HG03571 (cell line): ENCODE measurements around the gene TRAPPC10.

ENCODE experiments used
- ATAC-seq: cut with Tn5 transposase; IDR thresholded peaks from one replicate; pipeline ENCODE4 v1.9.1; 2021; ENCODE audit not compliant: unreplicated experiment

TRAPPC10 gene

DNA sequence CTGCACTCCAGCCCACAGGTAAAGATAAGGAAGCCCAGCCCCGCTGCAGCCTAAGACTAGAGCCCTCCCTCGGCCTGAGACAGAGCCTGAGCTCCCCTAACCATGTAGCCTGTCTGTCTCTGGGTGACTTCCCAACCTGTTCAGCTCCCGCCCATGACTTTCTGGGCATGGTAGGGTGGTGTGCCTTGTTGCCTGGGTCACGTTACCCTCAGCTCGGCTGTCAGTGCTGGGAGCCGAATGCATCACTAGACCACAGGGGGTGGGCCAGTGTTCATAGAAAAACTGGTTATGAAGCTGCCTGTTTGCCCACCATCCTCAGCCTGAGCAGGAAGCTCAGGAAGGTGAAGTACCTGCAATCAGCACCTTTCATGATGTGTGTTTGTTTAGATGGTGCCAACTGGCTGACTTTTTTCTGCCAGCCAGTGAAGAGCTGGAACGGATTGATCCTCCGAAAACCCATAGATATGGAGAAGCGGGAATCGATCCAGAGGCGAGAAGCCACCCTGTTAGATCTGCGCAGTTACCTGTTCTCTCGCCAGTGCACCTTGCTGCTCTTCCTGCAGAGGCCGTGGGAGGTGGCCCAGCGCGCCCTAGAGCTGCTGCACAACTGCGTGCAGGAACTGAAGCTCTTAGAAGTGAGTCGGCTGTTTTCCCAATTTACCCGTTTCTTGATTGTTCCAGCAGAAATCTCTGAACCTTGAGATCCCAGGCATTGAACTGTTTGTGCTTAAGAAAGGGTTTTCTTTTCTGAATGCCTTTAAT, 51.2 kb downstream of the TRAPPC10 start:
- ATAC-seq = no peak

DNA sequence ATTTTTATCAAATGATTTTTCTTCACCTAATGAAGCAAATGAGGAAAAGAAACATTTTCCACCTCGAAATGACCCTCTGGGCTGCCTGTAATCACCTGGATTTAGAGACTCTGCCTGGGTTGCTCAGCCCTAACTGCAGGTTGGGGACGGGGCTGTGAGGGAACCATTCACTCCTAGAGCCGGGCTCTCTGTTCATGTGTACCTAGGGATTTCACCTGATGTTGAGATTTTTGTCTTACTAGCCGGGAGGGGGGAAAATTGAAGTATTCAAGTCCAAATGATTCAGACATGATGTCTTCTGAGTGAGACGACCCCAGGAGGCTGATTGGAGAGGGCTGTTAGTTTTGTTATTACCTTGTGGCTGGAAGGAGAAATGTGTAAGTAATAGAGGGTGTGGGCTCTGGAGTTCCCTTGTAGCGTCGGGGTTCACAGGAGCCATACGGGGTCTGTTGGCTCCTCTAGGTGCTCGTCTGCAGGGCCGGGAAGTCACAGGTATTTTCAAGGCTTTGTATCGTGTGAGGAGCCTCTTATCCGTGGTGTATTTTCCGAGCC, 52.8 kb downstream of the TRAPPC10 start:
- no peak for ATAC-seq

GRCh38 chr21:44065428-44065827, 53.3 kb downstream of the TRAPPC10 start:
- no peak for ATAC-seq

- ATAC-seq = no peak
Measured at GRCh38 chr21:44066116-44066515, 54.0 kb downstream of the TRAPPC10 start.

DNA sequence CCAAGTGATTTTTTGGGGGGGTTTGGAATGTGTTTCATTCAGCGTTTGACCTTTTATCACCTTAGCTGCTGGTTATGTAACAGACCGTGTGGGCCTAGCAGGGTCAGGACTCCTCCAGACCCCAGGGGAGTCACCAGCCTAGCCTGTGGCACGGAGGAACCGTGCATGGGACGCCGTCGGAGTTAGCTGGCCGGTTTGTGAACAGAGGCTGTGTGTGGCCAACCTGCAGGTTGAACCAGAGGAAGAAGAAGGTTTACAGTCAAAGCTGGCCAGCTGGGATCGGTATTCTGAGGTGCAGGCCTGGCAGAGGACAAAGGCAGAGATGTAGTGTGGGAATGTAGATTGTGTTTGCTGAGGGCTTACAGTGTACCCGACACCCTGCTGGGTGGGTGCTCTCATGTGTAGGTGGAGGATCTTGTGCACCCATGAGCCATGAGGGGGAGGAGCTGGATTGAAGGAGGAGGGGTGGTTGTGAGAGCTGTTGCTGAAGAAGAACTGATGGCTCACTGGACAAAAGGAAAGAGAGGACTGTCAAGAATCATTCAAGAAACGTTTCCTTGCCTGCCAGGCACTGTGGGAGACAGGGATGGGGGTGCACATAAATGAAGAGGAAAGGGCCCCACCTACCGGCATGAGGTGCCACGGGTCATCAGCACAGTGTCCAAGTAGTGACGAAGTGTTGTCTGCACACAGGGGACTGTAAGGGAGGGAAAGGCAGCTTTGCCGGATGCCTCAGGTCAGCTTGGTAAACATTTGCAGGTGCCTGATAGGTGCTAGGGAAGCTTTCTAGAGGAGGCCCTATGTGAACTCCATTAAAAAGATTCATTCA, 55.1 kb downstream of the TRAPPC10 start:
- no peak for ATAC-seq

GRCh38 chr21:44070391-44070790, 58.3 kb downstream of the TRAPPC10 start:
- no peak for ATAC-seq

DNA sequence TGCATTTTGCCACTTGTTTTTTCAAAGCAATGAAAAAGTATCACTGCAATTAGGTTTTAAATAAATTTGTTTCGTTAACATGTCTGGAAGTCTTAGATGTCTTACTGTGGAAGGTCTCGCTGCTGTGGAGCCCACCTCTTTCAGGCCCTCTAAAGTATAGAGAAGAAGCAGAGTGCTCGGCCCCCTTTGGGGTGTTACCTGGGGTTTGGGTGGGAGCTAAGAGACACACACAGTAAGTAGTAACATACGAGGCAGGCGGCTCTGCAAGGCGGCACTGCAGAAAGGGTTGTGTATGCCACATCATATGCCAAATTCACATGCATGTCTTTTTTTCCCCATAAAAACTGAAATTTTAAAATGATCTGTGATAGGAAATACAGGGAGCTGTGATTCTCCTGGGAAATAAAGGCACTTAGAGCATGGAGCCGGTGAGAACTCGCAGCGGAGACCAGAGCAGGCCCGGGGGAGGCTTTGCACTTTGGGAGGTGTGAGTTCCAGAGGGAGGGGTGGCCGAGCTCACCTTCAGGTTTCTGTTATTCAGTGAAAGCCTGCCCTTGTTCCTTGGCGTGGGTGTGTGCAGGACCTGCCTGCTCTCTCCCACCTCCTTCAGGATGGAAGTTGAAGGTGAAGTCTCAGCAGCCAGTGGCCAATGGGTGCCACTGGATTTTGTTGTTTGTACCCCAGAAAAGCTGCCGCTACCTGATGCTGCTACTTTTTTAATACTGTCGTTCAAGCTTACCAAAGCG, 59.4 kb downstream of the TRAPPC10 start:
- no peak for ATAC-seq

DNA sequence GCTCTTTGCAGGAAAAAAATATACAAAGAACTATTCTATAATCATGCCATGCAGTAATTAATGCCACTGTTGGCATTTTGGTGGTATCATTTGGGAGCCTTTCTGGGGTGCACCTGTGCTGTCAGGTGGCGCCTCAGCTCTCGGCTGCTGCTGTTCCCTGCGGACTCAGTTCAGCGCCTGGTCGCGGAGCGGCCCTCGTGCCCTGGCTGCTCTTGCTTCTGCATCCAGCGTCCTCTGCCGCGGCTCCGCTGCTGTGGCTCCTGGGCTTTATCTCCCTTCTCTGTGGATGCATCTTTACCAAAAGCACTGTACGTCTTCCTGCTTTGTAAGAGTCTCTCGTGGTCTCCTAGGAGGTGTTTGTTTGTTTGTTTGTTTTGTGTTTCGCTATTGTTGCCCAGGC, 60.0 kb downstream of the TRAPPC10 start:
- no peak for ATAC-seq

DNA sequence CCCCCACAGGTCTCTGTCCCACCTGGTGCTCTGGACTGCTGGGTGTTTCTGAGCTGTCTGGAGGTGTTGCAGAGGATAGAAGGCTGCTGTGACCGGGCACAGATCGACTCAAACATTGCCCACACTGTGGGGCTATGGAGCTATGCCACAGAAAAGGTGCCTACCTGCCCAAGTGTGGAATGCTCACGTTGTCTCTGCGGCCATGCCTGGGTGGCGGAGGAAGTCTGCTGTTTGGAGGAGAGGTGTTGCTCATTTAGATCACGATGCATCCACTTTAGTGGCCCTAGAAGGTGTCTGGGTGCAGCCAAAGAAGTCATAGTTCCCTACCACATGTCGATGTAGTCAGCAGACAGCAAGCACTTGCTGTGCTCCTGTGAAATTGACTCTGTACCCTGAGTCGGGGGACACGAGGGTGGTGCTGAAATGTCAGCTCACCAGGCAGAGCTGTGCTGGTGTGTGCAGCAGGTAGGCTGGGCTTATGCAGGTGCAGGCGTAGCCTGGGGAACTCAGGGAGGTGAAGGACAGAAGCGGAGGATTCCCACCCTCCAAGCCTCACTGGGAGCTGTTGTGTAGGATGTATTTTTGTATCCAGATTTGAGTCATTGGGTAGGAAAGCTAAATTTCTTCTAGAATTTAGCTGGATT, 62.3 kb downstream of the TRAPPC10 start:
- no peak for ATAC-seq

GRCh38 chr21:44076316-44076715, 64.2 kb downstream of the TRAPPC10 start:
- no peak for ATAC-seq

- ATAC-seq = no peak
Measured at GRCh38 chr21:44078411-44078981, 66.4 kb downstream of the TRAPPC10 start.

DNA sequence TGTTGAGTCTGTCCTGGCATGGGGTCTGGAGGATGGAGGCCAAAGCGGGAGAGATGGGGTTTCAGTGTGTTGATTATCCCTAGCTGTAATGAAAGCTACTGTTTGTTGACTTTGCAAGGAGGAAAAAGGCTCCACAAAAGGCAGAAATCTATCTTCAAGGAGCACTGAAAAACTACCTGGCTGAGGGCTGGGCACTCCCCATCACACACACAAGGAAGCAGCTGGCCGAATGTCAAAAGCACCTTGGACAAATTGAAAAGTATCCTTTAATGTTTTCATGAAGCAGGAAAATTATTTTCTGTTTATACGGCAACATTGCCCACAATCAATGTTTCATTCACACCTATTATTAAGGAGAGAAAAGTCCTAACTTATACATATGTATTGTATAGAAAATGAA, 67.3 kb downstream of the TRAPPC10 start:
- no peak for ATAC-seq

DNA sequence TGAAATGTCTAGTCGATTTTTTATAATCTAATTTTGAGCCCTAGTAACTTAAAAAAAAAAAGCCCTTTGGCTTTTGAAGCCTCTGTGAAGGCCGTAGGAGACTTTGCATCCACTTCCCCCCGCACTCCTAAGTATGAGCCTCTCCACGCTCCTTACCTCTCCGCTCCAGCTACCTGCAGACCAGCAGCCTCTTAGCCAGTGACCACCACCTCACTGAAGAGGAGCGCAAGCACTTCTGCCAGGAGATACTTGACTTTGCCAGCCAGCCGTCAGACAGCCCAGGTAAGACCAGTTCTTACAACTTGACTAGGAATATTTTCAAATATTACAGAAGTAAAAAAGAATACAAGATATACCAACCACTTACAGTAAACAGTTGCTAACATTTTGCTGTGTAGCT, 67.7 kb downstream of the TRAPPC10 start:
- no peak for ATAC-seq

- no peak for ATAC-seq
Measured at GRCh38 chr21:44082648-44083440, 70.7 kb downstream of the TRAPPC10 start.

- no peak for ATAC-seq
Measured at GRCh38 chr21:44083631-44084291, 71.7 kb downstream of the TRAPPC10 start.

DNA sequence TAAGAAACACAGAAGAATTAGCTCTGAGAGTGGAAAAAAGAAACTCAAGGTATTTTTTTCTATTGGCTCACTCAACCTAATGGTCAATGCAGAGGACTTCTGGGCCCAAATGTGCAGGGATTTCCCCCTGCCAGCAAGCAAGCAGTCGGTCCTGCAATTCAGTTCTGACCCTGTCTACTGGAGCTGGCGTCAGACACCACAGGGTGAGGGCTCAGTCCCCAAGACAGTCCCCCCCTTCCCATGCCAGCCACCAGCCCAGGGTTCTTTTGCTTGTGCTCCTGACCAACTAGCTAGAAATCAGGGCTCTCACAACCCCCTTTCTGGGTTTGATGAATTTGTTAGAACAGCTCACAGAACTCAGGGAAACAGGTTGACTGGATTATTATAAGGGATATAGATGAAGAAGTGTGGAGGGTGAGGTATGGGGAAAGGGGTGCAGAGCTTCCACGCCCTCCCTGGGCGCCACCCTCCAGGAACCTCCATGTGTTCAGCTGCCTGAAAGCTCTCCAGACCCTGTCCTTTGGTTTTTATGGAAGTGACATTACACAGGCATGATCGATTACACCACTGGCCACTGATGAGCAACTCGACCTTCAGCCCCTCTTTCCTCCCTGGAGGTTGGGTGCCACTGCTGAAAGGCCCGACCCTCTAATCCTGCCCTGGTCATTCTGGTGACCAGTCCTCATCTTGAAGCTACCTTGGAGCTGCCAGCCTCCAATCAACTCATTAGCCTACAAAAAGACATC, 72.6 kb downstream of the TRAPPC10 start:
- no peak for ATAC-seq

GRCh38 chr21:44085491-44086321, 73.6 kb downstream of the TRAPPC10 start:
- no peak for ATAC-seq
